ENCODE measurements around the gene SH3BP4. TPM values are rescaled to one million over a fixed set of nuclear protein-coding genes. Genes with fewer than 3 reads are reported as not detected.

Gene SH3BP4
- polyA plus RNA-seq, 2 of the 4 experiments (the other 2 are of a cell fraction): 22.6 to 35.7 TPM

DNA sequence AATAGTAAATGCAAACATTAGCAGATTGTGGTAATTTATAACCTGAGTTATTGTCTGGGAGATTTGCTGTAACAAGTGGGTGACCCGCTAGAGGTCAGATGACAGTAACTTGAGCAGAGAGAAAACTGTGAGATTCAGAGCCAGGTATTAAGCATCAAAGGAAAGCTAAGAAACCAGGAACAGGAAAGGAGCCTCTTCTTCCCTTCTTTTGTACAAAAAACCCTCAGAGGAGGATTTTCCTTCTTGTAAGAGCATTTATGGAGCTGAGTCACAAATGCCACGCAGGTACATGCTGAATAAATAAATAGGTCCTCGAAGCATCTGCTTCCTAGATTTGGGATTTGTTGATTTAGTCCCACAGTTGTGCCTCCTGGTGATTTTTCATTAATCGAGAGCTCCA lies 146.5 kb downstream of the SH3BP4 start:
- FAIRE-seq (no peak), ATAC-seq (peak; percentile 76 to 79; a peak in 5 of 6 replicates), DNase-seq (ENCODE audit: low read depth in 1 of 2, low spot score in 1 of 2) (peak; percentile 41 to 60)
- Histone ChIP-seq H3K4me1 (peaks cover 34% of the 10 kb centered on the region), H3K4me3 (no peak overlapping the region; the same call in 2 of the 3 replicates), H3K4me2 (peak overlapping the region; percentile 80), H3K27ac (peak overlapping the region; percentile 80 to 89), H3K9me3 (no peaks in the 10 kb centered on the region)
- ChIA-PET CTCF (interaction anchor here (0.6 to 3.6 kb wide), 11 partner anchors 8 to 1241 kb away, joined by 3 to 19 read pairs (median 5); no protein-coding TSS in a partner anchor), POLR2A (interaction anchor here (0.9 to 1.3 kb wide), 3 partner anchors 9 to 218 kb away, joined by 3 to 6 read pairs (median 5); no protein-coding TSS in a partner anchor)
- 4% methylated on average over 4 of the region's 4 CpGs for WGBS (ENCODE audit: missing lambda C conversion rate)
- TF ChIP-seq RAD21 (conservative IDR thresholded peaks at IDR 0.05 in 1 of 2, IDR thresholded peaks at IDR 0.05 in 1 of 2) (peak; percentile 22 to 24; a peak in 2 of 5 replicates), FOSL2 (IDR thresholded peaks at IDR 0.05) (no peak), FOSL2 (CRISPR knock-in tag; IDR thresholded peaks at IDR 0.05) (no peak), MAFK (IDR thresholded peaks at IDR 0.05; ENCODE audit: partially characterized antibody) (no peak)
- TF ChIP-seq, protein P1, sequence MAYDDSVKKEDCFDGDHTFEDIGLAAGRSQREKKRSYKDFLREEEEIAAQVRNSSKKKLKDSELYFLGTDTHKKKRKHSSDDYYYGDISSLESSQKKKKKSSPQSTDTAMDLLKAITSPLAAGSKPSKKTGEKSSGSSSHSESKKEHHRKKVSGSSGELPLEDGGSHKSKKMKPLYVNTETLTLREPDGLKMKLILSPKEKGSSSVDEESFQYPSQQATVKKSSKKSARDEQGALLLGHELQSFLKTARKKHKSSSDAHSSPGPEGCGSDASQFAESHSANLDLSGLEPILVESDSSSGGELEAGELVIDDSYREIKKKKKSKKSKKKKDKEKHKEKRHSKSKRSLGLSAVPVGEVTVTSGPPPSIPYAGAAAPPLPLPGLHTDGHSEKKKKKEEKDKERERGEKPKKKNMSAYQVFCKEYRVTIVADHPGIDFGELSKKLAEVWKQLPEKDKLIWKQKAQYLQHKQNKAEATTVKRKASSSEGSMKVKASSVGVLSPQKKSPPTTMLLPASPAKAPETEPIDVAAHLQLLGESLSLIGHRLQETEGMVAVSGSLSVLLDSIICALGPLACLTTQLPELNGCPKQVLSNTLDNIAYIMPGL (CRISPR knock-in tag; IDR thresholded peaks at IDR 0.05; ENCODE audit: borderline replicate concordance): no peak
- TF ChIP-seq, protein P2, sequence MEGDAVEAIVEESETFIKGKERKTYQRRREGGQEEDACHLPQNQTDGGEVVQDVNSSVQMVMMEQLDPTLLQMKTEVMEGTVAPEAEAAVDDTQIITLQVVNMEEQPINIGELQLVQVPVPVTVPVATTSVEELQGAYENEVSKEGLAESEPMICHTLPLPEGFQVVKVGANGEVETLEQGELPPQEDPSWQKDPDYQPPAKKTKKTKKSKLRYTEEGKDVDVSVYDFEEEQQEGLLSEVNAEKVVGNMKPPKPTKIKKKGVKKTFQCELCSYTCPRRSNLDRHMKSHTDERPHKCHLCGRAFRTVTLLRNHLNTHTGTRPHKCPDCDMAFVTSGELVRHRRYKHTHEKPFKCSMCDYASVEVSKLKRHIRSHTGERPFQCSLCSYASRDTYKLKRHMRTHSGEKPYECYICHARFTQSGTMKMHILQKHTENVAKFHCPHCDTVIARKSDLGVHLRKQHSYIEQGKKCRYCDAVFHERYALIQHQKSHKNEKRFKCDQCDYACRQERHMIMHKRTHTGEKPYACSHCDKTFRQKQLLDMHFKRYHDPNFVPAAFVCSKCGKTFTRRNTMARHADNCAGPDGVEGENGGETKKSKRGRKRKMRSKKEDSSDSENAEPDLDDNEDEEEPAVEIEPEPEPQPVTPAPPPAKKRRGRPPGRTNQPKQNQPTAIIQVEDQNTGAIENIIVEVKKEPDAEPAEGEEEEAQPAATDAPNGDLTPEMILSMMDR (IDR thresholded peaks at IDR 0.05): peak; percentile 21; the same call in 1 of the 3 replicates

DNA sequence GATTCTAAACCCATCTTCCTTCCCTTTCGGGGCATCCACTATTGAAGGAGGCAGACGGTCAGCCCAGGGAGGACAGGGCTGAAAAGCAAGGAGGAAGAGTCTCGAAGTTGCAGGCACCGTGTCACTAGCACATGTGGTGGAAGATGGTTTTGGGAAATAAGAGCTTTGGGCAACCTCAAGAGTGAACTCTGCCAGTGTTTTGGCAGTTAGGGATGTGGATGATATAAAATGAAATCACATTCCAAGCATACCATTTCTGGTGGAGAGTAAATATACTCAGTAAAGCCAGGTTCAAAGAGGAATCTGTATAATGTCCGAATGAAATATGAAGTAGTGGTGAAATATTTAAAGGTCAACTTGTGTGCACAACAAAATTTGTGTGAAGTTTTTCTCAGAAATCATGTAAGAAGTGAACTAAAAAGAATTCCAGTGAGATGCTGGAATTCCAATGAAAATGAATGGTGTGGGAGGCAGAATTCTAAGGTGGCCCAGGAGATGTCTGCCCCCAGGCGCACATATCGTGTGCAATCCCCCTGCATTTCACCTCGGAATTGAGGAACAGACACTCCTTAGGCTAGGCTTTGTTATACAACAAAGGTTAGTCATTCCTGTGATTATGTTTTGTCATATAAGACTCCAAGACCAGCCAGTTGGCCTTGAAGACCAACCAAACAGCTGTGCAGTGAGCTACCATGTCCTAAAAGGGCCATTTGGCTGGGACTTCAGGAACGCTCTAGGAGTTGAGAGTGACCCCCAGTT lies 147.1 kb downstream of the SH3BP4 start:
- Histone ChIP-seq H3K4me1 (peaks cover 34% of the 10 kb centered on the region), H3K4me2 (peak overlapping the region; percentile 80), H3K9me3 (no peaks in the 10 kb centered on the region), H3K4me3 (no peak overlapping the region; the same call in 2 of the 3 replicates), H3K27ac (peak overlapping the region; percentile 80 to 89)
- DNase-seq (ENCODE audit: low read depth in 1 of 2, low spot score in 1 of 2) (peak in 1 of 2 experiments; percentile 69), FAIRE-seq (peak; percentile 89), ATAC-seq (peak; percentile 79 to 83)
- 23% methylated on average over 9 of the region's 9 CpGs for WGBS (ENCODE audit: missing lambda C conversion rate)
- CTCF ChIA-PET: interaction anchor here (0.6 to 3.6 kb wide), 12 partner anchors 8 to 647 kb away, joined by 3 to 19 read pairs (median 4); no protein-coding TSS in a partner anchor
- POLR2A ChIA-PET: interaction anchor here (0.9 to 1.3 kb wide), 3 partner anchors 8 to 218 kb away, joined by 3 to 6 read pairs (median 5); no protein-coding TSS in a partner anchor
- TF ChIP-seq HOXB5 (CRISPR knock-in tag; IDR thresholded peaks at IDR 0.05) (0 out of 2 replicates have a peak, but pooled peaks have one; percentile 79), CBX8 (IDR thresholded peaks at IDR 0.05) (no peak), RFX5 (IDR thresholded peaks at IDR 0.05) (no peak), PHF8 (IDR thresholded peaks at IDR 0.05; ENCODE audit: borderline replicate concordance, low read depth) (no peak), MYC (IDR thresholded peaks at IDR 0.05; ENCODE audit: borderline replicate concordance, low read length) (no peak), RCOR1 (IDR thresholded peaks at IDR 0.05; ENCODE audit: low read depth, low read length) (no peak), CHD4 (IDR thresholded peaks at IDR 0.05; ENCODE audit: borderline replicate concordance) (no peak), MAFK (IDR thresholded peaks at IDR 0.05; ENCODE audit: partially characterized antibody) (no peak), CHD2 (IDR thresholded peaks at IDR 0.05; ENCODE audit: low read length, partially characterized antibody) (no peak), GATA3 (IDR thresholded peaks at IDR 0.05; ENCODE audit: borderline replicate concordance) (peak; percentile 89), EHMT2 (IDR thresholded peaks at IDR 0.05; ENCODE audit: low read depth) (no peak), CEBPB (IDR thresholded peaks at IDR 0.05) (peak; percentile 76 to 82), JUNB (IDR thresholded peaks at IDR 0.05) (peak; percentile 57; the same call in 1 of the 2 replicates), HOXA7 (CRISPR knock-in tag; IDR thresholded peaks at IDR 0.05) (no peak), HEYL (CRISPR knock-in tag; IDR thresholded peaks at IDR 0.05) (no peak), RAD21 (conservative IDR thresholded peaks at IDR 0.05 in 1 of 2, IDR thresholded peaks at IDR 0.05 in 1 of 2) (peak; percentile 1 to 24; a peak in 1 of 5 replicates)
- TF ChIP-seq, protein P3, sequence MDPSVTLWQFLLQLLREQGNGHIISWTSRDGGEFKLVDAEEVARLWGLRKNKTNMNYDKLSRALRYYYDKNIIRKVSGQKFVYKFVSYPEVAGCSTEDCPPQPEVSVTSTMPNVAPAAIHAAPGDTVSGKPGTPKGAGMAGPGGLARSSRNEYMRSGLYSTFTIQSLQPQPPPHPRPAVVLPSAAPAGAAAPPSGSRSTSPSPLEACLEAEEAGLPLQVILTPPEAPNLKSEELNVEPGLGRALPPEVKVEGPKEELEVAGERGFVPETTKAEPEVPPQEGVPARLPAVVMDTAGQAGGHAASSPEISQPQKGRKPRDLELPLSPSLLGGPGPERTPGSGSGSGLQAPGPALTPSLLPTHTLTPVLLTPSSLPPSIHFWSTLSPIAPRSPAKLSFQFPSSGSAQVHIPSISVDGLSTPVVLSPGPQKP (IDR thresholded peaks at IDR 0.05; ENCODE audit: low read depth, low read length): no peak
- TF ChIP-seq, protein P4, sequence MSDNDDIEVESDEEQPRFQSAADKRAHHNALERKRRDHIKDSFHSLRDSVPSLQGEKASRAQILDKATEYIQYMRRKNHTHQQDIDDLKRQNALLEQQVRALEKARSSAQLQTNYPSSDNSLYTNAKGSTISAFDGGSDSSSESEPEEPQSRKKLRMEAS (IDR thresholded peaks at IDR 0.05): peak; percentile 56; the same call in 1 of the 2 replicates
- TF ChIP-seq, protein P5, sequence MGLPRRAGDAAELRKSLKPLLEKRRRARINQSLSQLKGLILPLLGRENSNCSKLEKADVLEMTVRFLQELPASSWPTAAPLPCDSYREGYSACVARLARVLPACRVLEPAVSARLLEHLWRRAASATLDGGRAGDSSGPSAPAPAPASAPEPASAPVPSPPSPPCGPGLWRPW (IDR thresholded peaks at IDR 0.05): peak; percentile 61; the same call in 1 of the 2 replicates
- TF ChIP-seq, protein P6, sequence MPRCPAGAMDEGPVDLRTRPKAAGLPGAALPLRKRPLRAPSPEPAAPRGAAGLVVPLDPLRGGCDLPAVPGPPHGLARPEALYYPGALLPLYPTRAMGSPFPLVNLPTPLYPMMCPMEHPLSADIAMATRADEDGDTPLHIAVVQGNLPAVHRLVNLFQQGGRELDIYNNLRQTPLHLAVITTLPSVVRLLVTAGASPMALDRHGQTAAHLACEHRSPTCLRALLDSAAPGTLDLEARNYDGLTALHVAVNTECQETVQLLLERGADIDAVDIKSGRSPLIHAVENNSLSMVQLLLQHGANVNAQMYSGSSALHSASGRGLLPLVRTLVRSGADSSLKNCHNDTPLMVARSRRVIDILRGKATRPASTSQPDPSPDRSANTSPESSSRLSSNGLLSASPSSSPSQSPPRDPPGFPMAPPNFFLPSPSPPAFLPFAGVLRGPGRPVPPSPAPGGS (IDR thresholded peaks at IDR 0.05): peak; percentile 66; the same call in 1 of the 3 replicates
- TF ChIP-seq, protein P1 (CRISPR knock-in tag; IDR thresholded peaks at IDR 0.05; ENCODE audit: borderline replicate concordance): no peak

Data from A549 (cell line).